ENCODE measurements around the gene ARFIP2.
A peak's percentile ranks its signal among the peaks of the same experiment; 100 is the strongest.

The ARFIP2 gene

DNA sequence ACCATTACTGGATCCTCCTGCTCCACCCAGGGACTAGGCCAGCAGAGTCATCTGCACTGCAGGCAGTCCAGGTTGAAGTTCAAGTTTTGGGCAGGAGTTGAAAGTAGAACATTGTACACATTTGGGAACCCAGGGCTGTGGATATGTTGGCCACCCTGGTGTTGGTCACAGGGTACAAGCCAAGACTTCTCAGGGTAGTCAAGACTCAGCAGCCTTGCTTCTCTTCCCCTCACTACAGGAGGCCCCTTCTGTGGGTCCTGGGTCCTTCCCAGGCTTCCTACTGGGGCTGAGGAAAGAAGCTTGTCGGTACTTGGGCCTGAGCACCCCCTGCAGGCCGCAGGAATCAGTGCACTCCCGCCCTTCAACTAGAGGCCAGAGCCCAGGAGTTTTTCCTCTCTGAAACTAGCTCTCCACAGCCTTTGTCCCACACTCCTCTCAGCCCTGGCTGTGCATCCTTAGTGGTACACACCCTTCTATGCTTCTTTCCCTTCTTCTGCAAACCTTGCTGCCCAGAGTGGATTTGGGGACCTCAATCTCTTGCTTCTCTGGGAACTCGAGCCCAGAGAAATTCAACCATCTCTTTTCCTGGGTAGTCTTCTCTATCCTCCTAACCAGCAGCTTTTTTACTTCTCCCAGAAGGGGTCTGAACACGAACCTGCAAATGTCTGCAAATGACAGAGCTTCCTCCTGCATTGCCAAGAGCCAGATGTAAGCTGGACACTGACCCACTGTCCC, 37.7 kb downstream of the ARFIP2 start:
- DNase-seq (ENCODE audit: low read depth in 2 of 2) = peak; percentile 27 to 35

GRCh38 chr11:6442441-6442840, 38.7 kb downstream of the ARFIP2 start:
- no peak for DNase-seq (ENCODE audit: low read depth in 2 of 2)

GRCh38 chr11:6440906-6441358, 40.2 kb downstream of the ARFIP2 start, which contains the start of gene HPX:
Gene HPX, minus strand, starts transcription at chr11:6440987. Its CDS starts 24 bp downstream, at chr11:6440963.
- no peak for DNase-seq (ENCODE audit: low read depth in 2 of 2)

GRCh38 chr11:6438979-6439571, 42.1 kb downstream of the ARFIP2 start:
- no peak for DNase-seq (ENCODE audit: low read depth in 2 of 2)

- no peak for DNase-seq (ENCODE audit: low read depth in 2 of 2)
Observed at GRCh38 chr11:6437993-6438392, 43.1 kb downstream of the ARFIP2 start.

DNA sequence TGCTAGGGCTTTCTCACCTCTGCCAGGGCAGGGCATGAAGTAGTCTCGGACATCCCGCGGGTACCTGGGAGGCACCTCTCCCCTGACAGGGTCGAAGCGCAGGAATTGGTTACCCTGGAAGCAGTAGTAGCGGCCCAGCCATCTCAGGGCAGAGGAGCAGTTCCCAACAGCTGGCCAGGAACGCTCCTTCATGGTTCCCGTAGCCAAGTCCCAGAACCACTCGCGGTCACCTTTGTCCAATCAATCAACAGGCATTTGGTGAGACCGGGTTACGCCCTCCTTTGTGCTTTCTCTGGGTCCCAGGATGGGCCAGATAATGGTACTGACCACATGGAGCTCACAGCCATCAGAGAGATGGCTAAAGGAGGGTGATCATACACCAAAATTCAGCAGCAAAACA, 43.7 kb downstream of the ARFIP2 start:
- no peak for DNase-seq (ENCODE audit: low read depth in 2 of 2)

- DNase-seq (ENCODE audit: low read depth in 2 of 2) = no peak
Observed at GRCh38 chr11:6433998-6434660, 47.0 kb downstream of the ARFIP2 start.

DNA sequence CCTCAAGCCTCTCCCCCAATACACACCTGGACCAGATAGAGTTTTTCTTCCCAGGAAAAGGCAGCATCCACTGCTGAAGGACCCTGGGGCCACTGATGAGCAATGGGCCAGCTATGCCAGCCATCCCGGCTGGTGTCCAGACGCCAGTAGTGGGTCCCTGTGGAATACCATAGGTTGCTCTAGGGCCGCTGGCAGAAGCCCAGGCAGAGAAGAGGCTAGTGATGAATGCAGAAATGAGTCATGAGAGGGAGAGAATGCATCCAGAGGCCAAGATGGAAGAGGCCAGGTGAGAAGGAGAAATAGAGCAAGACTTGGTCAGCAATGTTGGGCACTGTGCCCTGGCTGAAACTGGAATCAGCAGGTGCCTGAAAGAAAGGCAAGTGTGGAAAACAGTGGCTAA, 49.3 kb downstream of the ARFIP2 start:
- no peak for DNase-seq (ENCODE audit: low read depth in 2 of 2)

DNA sequence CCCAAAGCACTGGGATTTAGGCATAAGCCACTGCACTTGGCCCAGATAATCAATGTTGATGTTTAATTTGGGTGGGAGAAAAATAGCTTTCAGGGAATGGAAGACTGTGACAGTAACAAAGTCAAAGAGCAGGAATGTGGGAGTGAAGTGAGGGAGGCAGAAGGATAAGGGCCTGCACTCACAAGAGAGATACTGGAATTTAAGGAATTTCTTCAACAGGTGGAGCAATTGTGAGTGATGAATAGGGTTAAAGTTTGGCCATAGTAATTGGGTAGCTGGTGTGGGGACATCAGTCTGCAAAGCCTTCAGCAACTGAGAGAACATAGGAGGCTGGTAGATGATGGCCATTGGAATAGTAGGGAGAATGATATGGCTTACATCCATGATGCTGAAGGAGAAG, 53.6 kb downstream of the ARFIP2 start:
- DNase-seq (ENCODE audit: low read depth in 2 of 2) = no peak

Data from stimulated activated CD4-positive, alpha-beta T cell treated with anti-CD3 and anti-CD28 coated beads, Interleukin-15, amount 100 ng/mL, for 48 hours (primary cell).